Stimulated activated naive CD8-positive, alpha-beta T cell treated with anti-CD3 and anti-CD28 coated beads, Interleukin-15, amount 100 ng/mL, for 72 hours (primary cell): ENCODE data around the gene EXOC7.

Source experiments
- ATAC-seq: fragments of 150-1000 bp; cut with Tn5 transposase; 2 replicates; pipeline ENCODE4 v1.10.0; 2021; ENCODE audit warnings: mild to moderate bottlenecking, moderate library complexity
- DNase-seq, 2 donors: peaks; one replicate each; pipeline ENCODE4 v3.0.0; 2021 to 2022
- H3K27ac Mint-ChIP-seq, 2 donors: one replicate each; pipeline ENCODE4 v1.8.0; 2022; ENCODE audit warnings: mild to moderate bottlenecking in 2 of 2, mixed read lengths in 2 of 2, moderate library complexity in 2 of 2
- H3K27me3 Mint-ChIP-seq: one replicate; pipeline ENCODE4 v1.8.0; 2022; ENCODE audit warnings: mixed read lengths
- H3K4me1 Mint-ChIP-seq: one replicate; pipeline ENCODE4 v1.8.0; 2022; ENCODE audit warnings: mild to moderate bottlenecking, mixed read lengths
- H3K4me3 Mint-ChIP-seq, 2 donors: one replicate each; pipeline ENCODE4 v1.8.0; 2022; ENCODE audit warnings: mild to moderate bottlenecking in 2 of 2, mixed read lengths in 2 of 2, moderate library complexity in 1 of 2
- H3K9me3 Mint-ChIP-seq, 2 donors: one replicate each; pipeline ENCODE4 v1.8.0; 2022; ENCODE audit warnings: mixed read lengths in 2 of 2

EXOC7 gene

DNA sequence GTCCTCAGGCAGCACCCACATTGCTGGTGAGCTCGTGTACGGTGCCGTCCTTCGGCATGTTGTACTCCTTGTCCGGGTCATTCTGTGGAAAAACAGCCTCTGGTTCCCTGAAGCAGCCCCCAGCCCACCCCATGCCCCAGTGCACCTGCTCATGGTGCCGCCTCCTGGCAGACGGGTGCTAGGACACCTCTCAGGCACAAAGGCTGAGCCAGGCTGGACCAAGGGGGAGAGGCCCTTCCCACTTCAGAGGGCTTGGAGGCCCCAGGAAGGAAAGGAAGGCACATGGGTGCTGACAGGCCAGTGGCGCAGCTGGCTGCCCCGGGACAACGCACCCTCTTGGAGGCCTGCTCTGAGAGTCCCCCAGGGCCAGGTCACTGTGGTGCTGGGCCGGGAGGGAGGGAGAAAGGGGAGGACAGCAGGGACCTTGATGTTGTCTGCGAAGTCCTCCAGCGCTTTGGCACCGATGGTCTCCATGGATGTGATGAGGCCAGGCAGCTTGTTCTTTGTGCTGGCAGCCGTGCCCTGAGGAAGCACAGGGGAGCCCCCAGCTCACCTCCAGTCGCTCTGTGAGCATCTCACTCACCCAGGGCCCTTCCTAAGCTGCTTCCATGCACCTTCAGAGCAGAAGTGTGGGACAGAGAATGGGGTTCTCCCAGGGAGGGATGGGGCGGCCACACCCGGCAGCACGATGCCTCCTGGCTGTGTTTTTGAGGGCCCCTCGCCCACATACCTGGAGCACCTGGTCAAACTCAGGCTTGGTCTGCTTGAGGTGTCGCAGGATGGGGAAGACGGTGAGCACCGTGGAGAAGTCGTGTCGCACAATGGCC is 15.3 kb downstream of the EXOC7 start:
- no peak for ATAC-seq
- H3K9me3 Mint-ChIP-seq: no peaks in the 10 kb centered on the region
- no peak for DNase-seq
- no peaks in the 10 kb centered on the region for H3K27me3 Mint-ChIP-seq
- H3K4me1 Mint-ChIP-seq: no peaks in the 10 kb centered on the region
- no peak overlapping the region for H3K4me3 Mint-ChIP-seq
- H3K27ac Mint-ChIP-seq: no peak overlapping the region

DNA sequence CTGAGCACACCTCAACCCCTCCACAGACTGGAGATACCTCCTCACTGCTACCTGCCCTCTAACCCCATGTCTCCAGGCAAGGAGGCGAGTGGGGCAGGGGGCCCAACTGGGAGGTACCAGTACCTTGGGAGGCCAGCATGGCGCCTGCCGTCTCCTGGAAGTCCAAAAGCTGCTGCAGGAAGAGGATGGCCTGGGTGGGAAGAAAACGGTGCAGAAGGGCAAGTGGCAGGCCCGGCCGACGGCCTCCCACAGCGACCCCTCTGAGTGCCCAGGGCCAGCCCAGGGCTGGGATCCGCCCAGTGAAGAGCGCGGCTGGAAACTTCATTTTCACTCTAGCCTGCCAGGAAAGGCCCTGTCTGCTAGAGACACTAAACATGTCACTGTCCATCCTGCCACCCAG is 16.1 kb downstream of the EXOC7 start:
- Mint-ChIP-seq H3K4me3 (no peak overlapping the region), H3K9me3 (no peaks in the 10 kb centered on the region), H3K4me1 (no peaks in the 10 kb centered on the region), H3K27ac (no peak overlapping the region), H3K27me3 (no peaks in the 10 kb centered on the region)
- DNase-seq (no peak), ATAC-seq (no peak)

DNA sequence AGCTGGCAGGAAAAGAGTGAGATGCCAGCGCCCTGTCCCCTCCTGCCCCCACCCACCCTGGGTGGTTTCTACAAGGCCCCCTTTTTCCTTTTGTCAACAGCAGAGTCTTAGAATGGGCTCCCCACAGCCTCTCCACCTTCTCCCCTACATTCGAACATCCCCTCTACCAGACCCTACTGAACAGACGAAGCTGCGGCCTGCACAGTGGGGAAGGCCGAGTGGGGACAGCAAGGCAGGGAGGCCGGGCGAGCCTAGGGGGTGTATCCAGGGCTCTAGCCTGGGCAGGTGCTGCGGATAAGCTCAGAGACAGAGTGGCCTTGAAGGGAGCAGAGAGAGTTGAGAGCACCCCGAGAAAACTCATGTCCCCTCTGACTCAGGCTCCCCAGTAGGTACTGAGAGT is 17.2 kb downstream of the EXOC7 start:
- Mint-ChIP-seq H3K4me3 (no peak overlapping the region), H3K27me3 (no peaks in the 10 kb centered on the region), H3K9me3 (no peaks in the 10 kb centered on the region), H3K4me1 (no peaks in the 10 kb centered on the region), H3K27ac (no peak overlapping the region)
- DNase-seq (no peak), ATAC-seq (no peak)

DNA sequence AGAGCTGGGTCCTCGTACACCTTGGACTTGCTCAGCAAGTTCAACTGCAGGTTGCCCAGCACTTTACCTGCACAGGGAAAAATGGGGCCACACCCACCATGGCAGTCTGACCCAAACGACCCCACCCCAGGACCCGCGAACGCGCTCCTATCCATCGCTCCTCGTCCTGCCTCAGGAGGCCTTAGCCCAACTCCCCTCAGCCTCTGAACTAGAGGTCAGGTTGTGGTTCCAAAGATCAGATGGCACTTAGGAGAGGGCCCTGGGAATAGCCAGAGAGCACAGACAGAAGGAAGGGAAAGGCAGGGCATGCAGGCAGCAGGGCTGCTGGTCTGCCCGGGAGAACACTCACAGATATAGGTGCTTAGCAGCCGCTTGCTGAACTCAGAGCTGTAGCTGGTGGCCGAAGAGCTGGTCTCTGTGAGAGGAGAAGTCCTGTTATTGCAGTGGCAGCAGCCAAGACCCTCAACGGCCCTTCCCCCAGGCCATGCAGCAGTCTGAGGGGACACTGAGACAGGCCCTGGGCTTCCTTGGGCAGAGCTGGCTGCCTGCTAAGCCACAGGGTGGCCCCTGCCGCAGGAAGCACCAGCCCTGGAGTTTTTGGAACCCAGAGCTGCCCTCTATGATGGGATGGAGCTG is 17.7 kb downstream of the EXOC7 start:
- no peaks in the 10 kb centered on the region for H3K27me3 Mint-ChIP-seq
- H3K9me3 Mint-ChIP-seq: no peaks in the 10 kb centered on the region
- no peak overlapping the region for H3K4me3 Mint-ChIP-seq
- no peak for DNase-seq
- no peak overlapping the region for H3K27ac Mint-ChIP-seq
- ATAC-seq: no peak
- peaks cover 2% of the 10 kb centered on the region for H3K4me1 Mint-ChIP-seq

DNA sequence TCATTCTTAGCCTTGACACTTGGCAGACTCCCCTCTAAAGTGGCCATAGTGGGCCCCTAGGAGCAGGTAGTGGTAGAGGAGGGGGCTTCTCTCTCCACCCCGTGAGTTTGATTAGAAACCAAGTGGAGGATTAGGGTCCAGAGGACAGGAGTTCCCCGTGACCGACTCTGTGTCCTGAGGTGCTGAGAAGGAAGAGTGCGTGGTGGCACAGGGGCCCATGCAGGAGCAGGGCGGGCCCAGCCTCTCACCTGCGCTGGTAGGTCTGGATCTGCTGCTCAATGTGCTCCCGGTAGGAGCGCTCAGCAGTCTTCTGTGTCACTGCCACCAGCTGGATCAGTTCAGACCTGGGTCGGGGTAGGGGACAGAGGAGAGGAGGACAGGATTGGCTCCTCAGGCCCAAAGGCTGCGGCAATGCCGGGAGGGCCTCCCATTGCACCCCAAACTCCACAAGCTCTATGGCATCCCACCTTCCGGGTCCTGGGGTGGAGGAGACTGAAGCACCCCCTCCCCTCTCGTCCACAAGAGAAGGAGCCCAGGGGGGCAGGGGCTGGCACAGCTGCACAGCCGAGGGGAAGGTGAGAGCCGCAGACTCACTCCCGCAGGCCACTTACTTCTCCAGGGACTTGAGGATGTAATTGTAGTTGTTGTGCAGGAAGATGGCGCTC is 18.4 kb downstream of the EXOC7 start:
- Mint-ChIP-seq H3K4me3 (no peak overlapping the region), H3K27ac (no peak overlapping the region), H3K9me3 (no peaks in the 10 kb centered on the region), H3K4me1 (peaks cover 8% of the 10 kb centered on the region), H3K27me3 (no peaks in the 10 kb centered on the region)
- DNase-seq (no peak), ATAC-seq (no peak)

DNA sequence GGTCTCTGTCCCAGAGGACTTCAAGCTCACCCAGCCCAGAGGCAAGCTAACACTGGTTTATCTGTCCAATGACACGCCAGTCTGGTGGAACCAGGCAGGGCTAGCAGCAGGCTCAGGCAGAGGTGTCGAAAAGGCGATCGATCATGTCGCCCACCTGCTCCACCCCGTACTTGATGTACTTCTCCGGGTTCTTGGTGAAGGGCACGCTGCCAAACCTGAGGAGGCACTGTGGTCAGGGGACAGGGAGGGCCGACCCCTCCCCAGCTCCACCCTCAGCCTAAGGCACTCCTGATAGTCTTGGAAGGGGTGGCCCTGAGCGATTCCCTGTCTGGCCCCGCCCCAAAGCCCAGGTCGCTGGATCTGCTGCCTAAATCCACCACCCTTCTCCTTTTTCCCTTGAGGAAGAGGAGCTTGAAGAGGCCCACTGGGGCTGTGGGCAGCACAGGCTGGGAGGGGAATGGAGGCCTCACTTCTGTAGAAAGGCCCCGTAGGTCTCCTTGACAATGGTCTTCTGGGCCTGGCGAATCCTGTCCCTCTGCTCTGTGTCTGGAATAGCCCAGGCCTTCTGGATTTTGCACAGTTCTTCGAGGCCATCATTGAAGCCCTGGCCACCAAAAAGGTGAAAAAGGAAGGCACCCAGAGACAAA is 19.9 kb downstream of the EXOC7 start:
- ATAC-seq: no peak
- H3K4me3 Mint-ChIP-seq: no peak overlapping the region

DNA sequence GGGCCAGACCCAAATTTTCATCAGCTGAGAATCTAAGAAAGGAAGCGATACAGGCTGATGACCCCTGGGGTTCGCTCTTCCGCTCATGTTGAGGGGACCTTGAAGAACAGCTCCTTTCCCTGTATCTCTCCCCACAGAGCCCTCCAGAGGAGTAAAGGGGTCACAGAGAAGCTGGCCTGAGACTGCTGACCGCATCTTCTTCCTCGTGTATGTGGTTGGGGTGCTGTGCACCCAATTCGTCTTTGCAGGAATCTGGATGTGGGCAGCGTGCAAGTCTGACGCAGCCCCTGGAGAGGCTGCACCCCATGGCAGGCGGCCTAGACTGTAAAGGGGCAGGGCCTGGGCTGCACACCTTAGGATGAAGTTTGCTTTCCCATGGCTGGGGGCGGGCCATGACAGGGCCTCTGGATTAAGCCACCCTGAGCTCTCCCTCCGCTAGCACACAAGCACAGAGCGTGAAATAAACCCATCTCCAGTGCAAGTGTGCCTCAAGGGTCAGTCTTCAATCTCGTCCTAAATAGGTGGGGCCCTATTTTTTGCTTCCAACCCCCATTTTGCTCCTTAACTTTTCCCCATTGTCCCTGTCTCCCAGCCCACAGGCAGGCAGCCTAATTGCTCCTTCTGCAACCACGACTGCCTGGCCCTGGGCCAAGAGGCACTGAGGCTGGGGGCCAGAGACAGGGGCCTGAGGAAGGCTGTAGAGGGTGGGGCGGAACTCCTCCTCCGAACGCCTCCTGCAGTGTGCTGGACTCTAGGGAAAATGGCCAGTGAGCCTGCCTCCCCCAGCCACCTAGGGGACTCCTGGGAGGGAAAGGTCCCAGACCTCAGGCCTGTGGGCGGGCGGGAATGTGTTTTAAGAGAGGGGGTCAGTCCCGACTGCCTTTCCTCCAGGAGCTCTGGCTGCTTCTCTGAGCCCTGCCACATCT is 21.0 kb downstream of the EXOC7 start:
- H3K27ac Mint-ChIP-seq: peak overlapping the region in 1 of 2 donors; percentile 35
- no peak for DNase-seq
- H3K4me1 Mint-ChIP-seq: peaks cover 34% of the 10 kb centered on the region
- ATAC-seq: no peak
- no peak overlapping the region for H3K4me3 Mint-ChIP-seq
- H3K27me3 Mint-ChIP-seq: peaks cover 21% of the 10 kb centered on the region
- H3K9me3 Mint-ChIP-seq: no peaks in the 10 kb centered on the region

More for the DNA sequence above, 19.9 kb downstream of the EXOC7 start:
- H3K27me3 Mint-ChIP-seq: peaks cover 10% of the 10 kb centered on the region
- no peaks in the 10 kb centered on the region for H3K9me3 Mint-ChIP-seq
- no peak for DNase-seq
- no peak overlapping the region for H3K27ac Mint-ChIP-seq
- H3K4me1 Mint-ChIP-seq: peaks cover 23% of the 10 kb centered on the region

DNA sequence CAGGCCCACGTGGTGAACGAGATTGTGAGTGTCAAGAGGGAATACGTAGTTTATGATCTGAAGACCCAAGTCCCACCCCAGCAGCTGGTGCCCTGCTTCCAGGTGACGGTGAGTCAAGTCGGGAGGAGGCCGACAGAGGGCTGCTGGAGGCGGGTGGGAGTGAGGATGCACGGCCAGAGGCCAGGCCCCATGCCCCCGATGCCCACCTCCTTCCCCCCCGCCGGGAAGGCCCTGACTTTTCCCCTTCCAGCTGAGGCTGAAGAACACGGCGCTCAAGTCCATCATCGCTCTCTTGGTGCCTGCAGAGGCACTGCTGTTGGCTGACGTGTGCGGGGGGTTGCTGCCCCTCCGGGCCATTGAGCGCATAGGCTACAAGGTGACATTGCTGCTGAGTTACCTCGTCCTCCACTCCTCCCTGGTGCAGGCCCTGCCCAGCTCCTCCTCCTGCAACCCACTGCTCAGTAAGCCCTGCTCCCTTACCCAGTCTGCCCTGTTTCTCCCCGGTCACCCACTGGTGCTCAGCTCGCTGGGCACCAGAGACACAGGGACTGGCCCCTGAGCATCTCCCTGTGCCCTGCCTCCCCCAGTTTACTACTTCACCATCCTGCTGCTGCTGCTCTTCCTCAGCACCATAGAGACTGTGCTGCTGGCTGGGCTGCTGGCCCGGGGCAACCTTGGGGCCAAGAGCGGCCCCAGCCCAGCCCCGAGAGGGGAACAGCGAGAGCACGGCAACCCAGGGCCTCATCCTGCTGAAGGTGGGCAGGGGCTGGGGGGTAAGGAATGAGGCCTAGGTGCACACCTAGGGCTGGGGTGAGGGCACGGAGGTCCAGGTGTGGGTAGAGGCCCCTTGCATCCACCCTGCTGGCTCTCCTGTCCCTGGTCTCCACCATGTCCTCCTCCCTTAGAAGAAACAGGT is 22.0 kb downstream of the EXOC7 start:
- no peak for ATAC-seq
- no peak for DNase-seq
- Mint-ChIP-seq H3K4me1 (peaks cover 44% of the 10 kb centered on the region), H3K4me3 (no peak overlapping the region), H3K27me3 (peaks cover 31% of the 10 kb centered on the region), H3K27ac (no peak overlapping the region), H3K9me3 (no peaks in the 10 kb centered on the region)

DNA sequence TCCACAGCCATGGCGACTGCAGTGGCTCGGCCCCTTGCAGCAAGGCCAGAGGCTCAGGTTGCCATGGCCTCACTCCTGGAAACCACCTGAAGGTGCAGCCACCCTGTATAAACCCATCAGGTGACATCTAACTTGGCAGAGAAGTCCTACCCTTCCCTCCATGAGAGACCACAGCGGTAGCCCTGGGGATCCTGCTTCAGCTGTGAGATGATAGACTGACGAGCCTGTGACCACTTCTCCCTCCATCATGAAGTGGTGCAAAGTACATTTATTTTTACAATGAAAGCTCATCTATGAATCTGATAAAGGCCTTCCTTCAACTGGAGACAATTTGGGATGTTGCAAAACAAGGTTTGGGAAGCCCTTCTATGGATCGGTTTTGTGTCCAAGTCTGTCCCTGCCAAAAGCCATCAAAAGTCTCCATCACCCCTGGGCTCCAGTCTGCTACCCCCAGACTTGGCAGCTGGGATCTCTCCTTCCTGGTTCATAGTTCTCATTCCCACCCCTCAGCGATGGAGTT is 22.8 kb downstream of the EXOC7 start:
- H3K9me3 Mint-ChIP-seq: no peaks in the 10 kb centered on the region
- DNase-seq: no peak
- H3K4me3 Mint-ChIP-seq: no peak overlapping the region
- H3K27ac Mint-ChIP-seq: peak overlapping the region in 1 of 2 donors; percentile 13
- H3K4me1 Mint-ChIP-seq: peaks cover 52% of the 10 kb centered on the region
- no peak for ATAC-seq
- H3K27me3 Mint-ChIP-seq: peaks cover 39% of the 10 kb centered on the region

DNA sequence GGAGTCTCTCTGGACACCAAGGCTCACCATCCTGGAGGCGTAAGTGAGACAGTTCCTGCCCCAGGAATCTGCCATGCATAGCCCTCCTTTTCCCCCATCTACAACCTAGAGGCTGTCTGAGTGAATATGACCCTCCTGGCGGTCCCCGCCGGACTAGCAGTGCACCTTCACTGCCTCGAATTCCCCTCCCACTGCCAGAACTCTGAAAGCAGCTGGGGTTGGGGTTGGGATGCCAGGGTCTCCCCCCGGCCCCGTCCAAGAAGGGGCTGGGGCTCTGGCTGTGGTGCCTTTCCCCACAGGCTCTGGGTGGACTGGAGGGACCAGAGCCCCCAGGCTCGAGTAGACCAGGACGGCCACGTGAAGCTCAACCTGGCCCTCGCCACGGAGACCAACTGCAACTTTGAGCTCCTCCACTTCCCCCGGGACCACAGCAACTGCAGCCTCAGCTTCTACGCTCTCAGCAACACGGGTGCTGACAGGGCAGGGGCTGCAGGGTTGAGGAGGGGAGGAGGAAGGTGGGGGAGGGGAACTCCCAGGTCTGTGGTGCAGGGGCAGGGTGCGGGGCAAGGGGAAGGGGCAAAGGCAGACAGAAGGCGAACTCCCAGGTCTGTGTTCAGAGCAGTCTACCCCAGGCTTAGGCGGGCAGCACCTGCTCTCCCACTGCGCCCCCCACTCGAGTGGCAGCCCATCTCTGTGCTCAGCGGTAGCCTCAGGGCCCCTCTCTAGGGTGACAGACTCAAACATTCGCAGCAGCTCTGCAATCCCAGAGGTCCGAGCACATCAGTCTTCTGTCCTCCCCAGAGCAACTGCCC is 23.4 kb downstream of the EXOC7 start:
- H3K4me3 Mint-ChIP-seq: no peak overlapping the region

DNA sequence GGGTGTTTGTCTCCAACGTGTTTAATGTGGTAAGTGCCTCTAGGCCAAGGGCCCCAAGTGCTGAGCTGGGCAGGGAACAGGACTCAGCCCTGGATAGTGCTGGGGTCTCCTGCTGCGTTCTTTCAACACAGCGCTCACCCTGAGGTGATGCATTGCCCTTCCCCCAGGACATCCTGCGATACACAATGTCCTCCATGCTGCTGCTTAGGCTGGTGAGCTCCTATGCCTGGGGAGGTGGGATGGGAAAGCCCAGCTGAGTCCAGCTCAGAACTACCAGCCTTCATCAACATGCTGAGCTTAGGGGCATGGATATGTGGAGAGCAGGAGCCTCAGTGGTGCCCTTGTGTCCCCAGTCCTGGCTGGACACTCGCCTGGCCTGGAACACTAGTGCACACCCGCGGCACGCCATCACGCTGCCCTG is 24.0 kb downstream of the EXOC7 start:
- DNase-seq (no peak), ATAC-seq (peak; percentile 8)
- peaks cover 51% of the 10 kb centered on the region for H3K27me3 Mint-ChIP-seq
- H3K4me3 Mint-ChIP-seq: no peak overlapping the region
- H3K9me3 Mint-ChIP-seq: no peaks in the 10 kb centered on the region
- no peak overlapping the region for H3K27ac Mint-ChIP-seq
- peaks cover 65% of the 10 kb centered on the region for H3K4me1 Mint-ChIP-seq

More for the DNA sequence above, 23.4 kb downstream of the EXOC7 start:
- DNase-seq: no peak
- Mint-ChIP-seq H3K4me1 (peaks cover 58% of the 10 kb centered on the region), H3K9me3 (no peaks in the 10 kb centered on the region), H3K27me3 (peaks cover 45% of the 10 kb centered on the region), H3K27ac (peak overlapping the region in 1 of 2 donors; percentile 13)
- no peak for ATAC-seq

DNA sequence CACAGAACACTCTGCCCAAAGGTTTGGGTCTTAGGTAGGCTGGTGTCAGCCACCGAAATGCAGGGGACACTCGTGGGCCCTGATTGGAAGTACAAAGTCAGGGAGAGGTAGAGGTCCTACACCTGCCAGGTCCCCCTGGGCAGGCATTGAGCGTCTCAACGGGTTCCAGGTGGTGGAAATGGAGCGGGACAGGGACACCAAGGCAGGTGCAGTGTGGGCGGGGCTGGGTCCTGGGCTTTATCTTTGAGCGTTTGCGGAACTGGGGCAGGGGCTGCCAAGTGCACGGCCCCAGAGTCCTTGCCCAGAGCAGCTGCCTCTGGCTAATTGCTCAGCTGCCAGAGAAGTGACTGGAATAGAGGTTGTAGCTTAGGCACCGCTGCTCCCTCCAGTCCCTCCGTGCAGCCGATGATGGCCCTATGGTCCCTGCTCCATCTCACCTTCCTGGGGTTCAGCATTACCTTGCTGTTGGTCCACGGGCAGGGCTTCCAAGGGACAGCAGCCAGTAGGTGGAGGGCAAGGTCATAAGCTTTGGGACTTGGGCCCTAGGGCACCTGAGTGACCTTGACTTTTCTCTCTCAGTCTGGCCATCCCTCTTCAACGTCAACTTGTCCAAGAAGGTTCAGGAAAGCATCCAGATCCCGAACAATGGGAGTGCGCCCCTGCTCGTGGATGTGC is 24.6 kb downstream of the EXOC7 start, which contains the start of gene ZACN:
Gene ZACN, plus strand, starts transcription at position 323 of the 675 bp plus-strand sequence. Its CDS starts 83 bp downstream, at position 406.
- H3K27ac Mint-ChIP-seq: peak within 1 kb of the TSS in 1 of 2 donors; percentile 74
- DNase-seq (no peak), ATAC-seq (no peak)
- no peaks in the 10 kb centered on the region for H3K9me3 Mint-ChIP-seq
- H3K4me1 Mint-ChIP-seq: peaks cover 65% of the 10 kb centered on the region
- H3K27me3 Mint-ChIP-seq: peaks cover 57% of the 10 kb centered on the region
- H3K4me3 Mint-ChIP-seq: peak within 1 kb of the TSS in 1 of 2 donors; percentile 39
